ENCODE measurements around the gene MYO9B.

Gene MYO9B

DNA sequence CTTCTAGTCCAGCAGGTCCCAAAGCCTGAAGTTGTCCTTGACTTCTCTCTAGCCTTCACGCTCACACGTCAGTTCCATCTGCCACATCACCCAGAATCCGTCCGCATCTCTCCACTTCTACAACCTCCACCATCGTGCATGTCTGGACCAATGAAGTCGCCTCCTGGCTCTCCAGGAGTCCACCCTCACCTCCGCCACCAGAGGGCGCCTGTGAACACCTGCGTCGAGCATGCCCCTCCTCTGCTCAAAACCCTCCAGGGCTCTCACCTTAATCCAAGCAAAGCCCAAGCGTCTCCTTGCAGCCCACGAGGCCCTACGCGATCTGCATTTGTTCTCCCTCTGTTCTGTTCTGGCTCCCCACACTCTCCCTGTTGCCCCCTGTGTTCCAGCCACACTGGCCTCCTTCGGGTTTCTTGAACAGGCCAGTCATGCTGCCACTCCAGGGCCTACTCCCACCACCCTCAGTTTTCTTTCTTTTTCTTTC, 185.3 kb downstream of the MYO9B start:
- DNase-seq (ENCODE audit: low read depth in 2 of 2), result peak; percentile 78 to 80

DNA sequence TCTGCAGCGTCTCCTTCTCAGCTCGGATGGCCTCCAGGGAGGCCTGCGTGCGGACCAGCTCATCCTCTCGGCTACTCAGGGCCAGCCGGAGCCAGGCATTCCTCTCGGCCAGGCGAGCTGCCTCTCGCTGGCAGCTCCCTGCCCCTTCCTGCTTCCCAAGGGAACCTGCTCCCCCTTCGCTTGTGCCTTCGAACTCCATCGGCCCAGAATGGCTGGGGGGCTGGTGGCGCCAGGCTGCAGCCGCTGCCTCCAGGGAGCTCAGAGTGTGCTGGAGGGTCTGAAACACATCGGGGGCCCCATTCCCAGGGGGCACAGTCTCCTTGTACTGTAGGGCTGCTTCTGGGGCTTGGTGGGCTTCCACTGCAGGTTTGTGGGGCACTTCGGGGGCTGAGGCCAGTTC, 187.0 kb downstream of the MYO9B start:
- DNase-seq (ENCODE audit: low read depth in 2 of 2), result no peak
